GM19043 (cell line): ENCODE data around the gene TENT4A.
"Not testable (repeated sequence)": the region's sequence is repeated elsewhere in the genome, so short reads cannot be mapped to it uniquely, and the experiment has no call there.

Source experiments
- ATAC-seq: cut with Tn5 transposase; IDR thresholded peaks from one replicate; pipeline ENCODE4 v1.9.1; 2021; ENCODE audit warnings: low read depth; ENCODE audit not compliant: unreplicated experiment

Gene TENT4A

DNA sequence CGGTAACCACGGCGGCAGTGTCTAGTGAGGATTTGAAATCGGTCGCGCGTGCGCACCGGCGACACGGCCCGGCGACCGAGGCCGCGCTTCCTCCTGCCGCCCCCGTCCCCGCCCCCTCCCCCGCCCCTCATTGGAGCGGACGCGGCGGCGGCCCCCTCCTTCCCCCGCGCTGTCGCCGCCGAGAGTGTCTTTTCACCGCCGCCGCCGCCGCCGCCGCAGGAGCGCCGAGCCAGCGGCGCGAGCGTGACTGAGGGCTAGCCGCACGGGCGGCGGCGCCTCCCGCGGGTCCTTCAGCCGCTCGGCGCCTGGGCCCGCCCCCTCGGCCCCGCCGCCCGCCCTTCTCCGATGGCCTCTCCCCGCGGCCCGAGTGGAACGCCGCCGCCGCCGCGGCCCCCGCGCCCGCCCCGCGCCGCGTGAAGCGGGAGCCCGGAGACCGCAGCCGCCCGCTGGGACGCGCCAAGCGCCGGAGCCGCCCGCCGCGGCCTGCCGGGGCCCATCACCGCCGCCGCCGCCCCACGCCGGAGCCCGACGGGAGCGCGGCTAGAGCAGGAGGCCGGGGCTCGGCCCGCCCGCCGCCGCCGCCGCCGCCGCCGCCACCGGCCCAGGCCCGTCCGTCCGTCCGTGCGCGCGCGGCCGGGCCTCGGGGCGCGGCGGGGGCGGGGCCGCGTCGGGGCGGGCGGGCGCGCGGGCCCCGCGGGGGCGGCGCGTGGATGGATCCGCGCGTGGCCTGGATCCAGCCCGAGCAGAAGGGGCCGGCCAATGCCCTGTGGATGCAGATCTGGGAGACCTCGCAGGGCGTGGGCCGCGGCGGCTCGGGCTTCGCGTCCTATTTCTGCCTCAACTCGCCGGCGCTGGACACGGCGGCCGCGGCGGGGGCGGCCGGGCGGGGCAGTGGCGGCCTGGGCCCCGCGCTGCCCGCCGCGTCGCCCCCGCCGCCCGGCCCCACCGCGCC is at the start of gene TENT4A:
TSS of gene TENT4A (plus strand) at position 159 of the 952 bp plus-strand sequence. CDS start at position 711, 552 bp downstream.
- no peak for ATAC-seq

DNA sequence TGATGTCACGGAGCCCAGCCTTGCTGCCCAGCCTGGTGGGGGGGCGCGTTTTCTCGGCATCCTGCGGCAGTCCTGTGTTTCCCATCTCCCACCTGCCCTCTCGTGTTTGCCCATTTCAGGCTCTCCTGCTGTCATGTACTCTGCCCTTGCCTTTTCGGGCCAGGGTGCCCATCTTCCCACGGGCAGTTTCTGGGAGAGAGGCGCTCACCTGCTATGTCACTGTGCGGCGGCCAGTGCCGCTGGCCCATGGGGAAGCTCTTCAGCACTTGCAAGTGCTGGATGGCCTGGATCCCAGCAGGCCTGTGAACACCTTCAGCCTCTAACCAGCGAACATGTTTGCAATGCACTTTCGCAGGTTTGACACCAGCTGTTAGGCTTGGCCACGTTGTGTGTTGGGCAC is 46.5 kb upstream of the TENT4A start:
- no peak for ATAC-seq

DNA sequence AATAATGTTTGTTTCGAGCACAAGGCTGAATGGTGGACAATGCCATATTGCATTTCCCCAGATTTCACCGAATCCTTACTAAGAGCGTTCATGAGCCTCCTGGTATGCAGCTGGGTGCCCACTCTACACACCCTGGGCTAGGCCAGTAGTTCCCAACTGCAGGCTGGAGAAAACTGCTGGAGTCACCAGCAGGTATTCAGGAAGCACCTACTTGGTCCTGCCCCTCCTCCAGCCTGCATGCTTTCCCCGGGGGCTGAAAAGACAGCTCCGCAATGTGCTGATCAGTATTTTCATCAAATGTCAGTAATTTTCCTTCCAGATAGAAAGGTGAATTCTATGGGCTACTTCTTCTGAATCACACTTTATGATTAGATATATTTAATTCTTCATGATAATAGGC is 45.6 kb upstream of the TENT4A start:
- no peak for ATAC-seq

DNA sequence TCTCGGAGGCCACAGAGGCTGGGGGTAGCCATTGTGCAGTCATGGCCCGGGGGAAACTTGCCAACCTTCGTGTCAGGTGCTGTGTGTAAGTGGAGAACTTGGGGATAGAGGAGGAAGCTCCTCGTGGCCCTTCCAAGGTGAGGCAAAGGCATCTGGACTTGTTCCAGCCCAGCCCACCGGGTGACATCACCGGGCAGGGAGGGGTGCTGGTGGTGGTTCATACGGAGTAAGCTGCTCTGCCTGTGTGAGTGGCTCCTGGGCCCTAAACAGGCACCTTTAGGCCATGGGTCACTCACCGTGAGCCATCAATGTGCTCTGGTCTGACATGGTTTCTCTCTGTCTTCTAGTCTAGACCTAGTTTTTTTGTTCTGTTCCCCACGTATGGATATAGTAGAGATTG is 44.5 kb upstream of the TENT4A start:
- ATAC-seq, result not testable (repeated sequence)

DNA sequence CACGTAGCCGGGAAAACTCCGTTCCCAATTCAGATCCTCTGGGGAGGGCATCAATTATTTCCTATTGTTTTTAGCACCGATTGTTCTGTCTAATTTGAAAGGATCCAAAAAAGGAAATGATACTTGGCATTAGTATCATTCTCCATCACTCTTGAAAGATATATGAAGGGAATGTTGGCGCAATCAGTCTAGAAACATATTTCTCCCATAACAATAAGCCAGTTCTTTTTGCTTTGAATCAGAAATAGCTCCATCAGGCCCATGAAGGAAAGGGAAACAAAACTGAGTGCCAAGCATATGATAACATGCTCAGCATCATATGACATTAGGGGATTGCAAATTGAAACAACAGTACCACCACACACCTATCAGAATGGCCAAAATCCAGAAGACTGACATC is 40.2 kb upstream of the TENT4A start:
- ATAC-seq, result no peak

DNA sequence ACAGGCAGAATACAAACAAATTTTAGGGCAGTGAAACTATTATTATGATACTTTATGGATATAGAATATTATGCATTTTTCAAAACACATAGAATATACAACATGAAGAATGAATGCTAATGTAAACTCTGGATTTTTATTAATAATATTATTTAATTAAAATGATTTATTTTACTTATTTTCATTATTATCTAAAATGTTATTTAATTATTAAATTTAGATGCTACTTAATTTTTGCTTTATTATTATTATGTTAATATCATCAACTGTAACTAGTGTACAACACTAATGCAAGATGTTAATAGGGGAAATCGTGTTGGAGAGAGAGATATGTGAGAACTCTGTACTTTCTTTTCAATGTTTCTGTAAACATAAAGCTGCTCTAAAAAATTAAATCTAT is 39.3 kb upstream of the TENT4A start:
- no peak for ATAC-seq

DNA sequence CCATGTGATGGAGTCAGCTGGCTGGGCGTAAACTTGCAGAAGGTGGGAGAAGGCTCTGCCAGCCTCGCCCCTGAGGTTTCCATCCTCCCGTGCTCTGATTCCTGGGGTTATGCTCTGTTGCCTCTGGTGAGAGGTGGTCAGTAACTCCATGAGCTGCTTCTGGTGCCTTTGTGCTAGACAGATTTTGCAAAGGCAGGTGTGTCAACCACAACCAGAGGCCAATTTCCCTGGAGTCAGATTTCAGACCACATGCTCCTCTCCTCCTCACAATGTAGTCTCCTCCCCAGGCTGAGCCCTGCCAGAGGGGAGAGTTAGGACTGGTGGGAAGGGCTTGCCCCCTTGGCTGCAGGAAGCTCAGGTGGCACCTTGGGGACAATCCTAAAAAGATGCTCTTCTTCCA is 38.8 kb upstream of the TENT4A start:
- ATAC-seq, result no peak

DNA sequence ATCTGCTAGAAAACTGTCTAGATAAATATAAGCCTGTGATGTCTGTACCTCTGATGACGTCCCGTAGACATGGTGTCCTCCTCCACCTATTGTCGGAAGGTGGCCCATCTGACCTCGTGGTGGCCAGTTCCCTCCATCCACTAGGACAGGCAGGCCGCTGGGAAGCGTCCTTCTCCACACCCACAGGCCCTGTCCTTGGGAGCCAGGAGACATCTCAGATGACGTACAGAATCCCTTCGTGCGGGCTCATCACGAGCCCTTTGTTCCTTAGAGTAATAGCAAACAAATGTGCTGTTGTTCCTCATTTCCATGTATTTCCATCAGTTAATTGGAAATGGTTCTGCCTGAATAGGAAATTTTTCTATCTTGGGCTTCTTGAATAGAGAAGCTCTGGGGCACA is 38.3 kb upstream of the TENT4A start:
- ATAC-seq, result no peak

DNA sequence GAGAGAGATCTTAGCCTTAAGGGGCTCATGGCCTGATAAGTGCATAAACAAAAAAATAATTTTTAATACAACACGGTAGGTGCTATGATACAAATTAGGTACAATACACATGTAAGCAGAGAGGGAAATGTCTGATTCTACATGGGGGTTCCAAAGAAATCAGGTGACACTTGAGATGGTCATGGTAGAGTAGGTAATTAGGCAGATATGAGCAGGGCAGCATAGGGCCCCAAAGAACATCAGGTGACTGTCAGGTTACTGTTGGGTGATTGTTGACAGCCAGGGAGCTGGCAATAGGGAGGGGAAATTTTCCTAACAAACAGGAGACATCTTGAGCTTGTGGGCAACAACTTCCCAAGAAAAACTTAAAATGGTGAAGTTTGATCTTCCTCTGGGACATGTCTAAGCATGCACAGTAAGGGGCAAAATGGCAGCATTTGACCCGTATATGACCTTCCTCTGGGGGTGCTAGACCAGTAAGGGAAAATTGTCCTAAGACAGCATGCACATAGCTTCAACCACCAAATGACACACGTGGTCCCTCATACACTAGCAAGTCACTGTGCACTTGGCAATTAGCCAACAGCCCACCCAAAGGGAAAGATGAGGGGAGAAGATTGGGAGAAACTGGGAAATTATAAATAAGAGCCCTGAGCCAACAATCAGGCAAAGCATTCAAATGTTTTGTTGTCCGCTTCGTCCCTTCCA is 37.3 kb upstream of the TENT4A start:
- ATAC-seq, result no peak

DNA sequence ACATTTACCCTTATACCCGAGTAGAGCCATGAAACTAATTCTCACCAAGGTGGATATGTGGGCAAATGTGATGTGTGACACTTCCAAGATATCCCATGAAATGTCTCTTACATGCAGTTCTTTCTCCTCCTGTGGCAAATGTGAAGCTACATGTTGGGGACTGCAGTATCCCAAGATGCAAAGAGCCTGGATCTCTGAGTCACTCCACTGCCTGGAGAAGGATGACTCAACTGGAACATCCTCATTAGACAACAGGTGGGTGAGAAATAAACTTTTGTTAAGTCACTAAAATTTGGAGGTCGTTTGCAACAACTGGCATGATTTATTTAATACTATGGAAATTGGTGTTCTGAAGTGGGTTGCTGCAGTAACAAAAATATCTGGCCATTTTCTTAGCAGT is 36.5 kb upstream of the TENT4A start:
- no peak for ATAC-seq

DNA sequence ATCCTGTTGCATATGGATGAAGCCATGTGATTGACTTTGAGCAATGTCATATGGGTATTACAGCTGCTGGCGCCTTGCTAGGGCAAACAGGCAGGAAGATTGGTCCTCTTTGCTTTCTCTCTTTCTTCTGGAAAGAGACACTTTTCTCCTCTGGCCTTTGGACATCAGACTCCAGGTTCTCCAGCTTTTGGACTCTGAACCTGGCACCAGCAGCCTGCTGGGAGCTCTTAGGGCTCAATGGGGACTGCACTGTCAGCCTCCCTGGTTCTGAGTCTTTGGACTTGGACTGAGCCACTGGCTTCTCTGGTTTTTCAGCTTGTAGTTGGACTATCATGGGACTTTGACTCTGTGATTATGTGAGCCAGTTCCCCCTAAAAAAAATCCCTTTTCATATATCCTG is 34.8 kb upstream of the TENT4A start:
- no peak for ATAC-seq

DNA sequence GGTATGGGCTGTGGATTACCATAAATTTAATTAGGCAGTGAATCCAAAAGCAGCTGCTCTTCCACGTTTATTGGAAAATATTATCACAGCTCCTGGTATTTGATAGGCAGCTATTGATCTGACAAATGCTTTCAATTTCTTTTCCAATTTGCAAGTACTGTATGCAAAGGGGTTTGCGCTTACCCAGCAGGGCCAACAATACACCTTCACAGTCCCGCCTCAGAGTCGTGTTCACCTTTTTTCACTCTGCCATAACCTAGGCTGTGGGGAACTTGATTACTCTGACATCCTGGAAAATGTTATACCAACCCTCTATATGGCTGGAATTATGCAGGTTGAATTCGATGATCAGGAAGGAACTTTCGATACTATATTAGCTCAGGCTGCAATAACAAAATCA is 32.3 kb upstream of the TENT4A start:
- ATAC-seq, result no peak

DNA sequence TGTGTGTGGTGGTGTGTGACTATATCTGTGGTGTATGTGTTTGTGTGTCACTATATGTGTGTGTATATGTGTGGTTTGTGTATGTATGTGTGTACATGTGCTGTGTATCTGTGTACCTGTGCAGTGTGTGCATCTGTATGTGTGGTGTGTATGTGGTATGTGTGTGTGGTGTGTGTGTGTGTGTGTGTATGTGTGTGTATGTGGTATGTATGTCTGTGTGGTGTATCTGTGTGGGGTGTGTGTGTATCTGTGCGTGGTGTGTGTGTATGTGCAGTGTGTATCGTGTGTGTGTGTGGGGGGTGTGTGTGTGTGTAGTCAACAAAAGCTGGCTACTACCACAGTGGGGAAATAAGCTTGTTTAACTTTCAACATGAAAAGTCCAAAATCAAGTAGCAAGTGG is 31.6 kb upstream of the TENT4A start:
- no peak for ATAC-seq

DNA sequence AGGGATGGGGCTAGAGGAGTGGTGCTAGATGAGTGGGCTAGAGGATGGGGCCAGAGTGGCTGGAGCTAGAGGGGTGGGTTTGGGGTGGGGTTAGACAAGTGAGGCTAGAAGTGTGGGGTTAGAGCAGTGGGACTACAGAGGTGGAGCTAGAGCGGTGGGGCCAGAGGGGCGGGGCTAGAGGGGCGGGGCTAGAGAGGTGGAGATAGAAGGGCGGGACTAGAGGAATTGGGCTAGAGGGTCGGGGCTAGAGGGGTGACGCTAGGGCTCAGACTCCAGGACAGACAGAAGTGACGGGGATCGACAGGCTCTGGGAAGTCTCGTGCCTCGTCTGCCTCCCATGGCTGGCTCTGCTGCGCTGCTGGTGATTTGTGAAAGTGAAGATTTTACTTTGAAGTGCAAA is 31.0 kb upstream of the TENT4A start:
- ATAC-seq, result no peak

DNA sequence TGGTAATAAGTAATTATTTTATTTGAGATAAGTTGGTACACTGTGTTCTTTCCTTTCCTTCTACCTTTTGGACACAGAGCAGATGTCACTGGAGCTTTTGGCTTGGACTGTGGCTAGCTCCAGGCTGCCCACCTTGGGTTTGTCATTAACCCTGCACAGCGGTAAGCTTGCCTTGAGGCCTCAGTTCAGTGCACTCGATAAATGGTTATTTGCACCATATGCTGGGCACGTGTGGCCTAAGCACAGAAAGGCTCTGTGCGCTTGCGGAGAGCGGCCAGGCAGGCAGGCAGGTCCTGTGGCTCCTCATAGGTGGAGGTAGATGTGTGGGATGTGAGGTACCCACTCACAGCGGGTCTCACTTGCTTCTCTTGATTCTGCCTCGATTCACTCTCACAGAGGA is 30.0 kb upstream of the TENT4A start:
- ATAC-seq, result no peak

DNA sequence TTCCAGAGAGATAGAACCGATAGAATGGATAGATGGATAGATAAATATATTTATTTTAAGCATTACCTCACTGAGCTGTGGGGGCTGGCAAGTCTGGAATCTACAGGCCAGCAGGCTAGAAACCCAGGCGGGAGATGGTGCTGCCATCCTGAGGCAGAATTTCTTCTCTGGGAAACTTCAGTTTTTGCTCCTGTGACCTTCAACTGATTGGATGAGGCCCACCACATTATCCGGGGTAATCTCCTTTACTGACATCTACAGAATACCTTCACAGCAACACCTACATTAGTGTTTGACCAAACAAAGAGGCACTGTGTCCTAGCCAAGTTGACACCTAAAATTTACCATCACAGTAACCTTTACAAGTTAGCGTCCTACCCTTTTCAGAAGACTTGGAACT is 29.2 kb upstream of the TENT4A start:
- ATAC-seq, result no peak

DNA sequence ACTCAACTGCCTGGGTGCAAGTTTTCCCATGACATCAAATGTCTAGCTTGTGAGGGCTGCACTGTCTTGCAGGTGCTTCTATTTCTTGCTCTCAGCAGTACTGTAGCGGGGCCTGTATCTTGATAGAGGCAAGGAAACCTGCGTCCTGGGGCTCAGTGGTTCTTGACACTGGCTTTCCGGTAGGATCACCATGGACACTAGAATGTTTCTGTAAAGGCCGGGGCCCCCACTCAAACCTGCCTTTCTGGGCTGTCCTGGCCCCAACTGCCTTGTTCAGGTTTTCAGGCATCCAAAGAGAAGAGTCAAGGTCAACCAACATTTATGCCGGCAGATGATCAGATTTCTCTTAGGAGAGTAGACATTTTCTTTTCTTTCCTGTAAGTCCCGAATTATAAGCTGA is 26.7 kb upstream of the TENT4A start:
- ATAC-seq, result no peak

DNA sequence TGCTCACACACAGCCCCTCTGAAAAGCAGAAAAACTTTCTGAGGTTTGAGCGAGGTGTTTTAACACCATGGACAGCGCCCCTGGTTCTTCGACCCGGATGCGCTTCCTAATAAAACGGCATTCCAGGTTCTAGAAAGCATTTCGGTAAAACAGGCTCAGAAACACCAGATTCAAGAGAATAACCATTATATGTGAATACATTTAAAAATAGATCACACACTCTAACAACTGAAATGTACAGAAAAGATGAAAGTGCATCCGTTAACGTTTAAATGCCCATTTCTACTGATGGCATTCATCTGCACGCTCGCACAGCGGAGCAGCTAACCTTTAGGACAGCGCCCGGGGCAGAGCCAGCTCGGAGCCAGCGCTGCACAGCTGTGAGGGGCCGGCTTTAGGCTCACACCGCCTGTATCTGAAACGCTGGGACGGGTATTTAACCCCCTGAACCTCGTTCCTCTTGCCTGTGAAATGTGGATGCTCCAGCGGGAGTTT is 26.3 kb upstream of the TENT4A start:
- ATAC-seq, result no peak

DNA sequence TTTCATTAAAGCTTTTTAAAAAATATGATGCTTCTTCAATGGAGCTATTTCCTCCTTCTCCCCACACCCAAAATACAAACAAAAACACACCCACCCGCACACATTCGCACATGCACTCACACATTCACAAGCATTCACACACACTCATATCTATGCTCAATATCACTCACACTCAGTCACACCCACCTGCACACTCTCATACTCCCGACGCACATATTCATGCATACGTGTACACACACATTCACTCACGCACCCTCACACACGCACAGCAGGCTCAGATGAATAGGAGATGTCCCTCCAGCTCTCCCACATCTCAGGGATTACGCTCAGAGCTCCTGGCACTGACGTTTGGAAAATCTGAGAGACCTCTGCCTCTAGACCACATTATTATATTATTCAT is 25.7 kb upstream of the TENT4A start:
- ATAC-seq, result no peak

DNA sequence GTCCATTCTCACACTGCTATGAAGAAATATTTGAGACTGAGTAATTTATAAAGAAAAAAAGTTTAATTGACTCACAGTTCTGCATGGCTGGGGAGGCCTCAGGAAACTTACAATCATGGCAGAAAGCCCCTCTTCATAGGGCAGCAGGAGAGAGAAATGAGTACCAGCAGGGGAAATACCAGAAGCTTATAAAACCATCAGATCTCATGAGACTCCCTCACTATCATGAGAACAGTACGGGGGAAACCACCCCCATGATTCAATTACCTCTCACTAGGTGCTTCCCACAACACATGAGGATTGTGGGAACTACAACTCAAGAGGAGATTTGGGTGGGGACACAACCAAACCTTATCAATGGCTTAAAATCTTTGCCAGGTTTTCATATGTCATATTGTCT is 20.3 kb upstream of the TENT4A start:
- no peak for ATAC-seq

DNA sequence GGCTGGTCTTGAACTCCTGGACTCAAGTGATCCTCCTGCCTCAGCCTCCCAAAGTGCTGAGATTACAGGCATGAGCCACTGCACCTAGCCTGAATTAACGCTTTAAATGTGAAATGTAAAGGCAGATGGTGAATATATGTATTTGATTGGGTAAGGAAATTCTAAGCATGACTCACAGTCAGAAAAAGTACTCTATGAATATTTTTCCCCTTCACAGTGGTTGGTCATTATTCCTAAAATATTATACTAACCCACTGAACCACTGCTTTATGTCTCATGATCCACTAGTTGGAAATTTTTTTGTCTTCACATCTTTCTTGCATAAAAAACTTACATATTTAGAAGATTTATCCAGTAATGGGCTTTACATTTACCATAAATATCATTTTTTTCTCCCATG is 14.5 kb upstream of the TENT4A start:
- no peak for ATAC-seq

DNA sequence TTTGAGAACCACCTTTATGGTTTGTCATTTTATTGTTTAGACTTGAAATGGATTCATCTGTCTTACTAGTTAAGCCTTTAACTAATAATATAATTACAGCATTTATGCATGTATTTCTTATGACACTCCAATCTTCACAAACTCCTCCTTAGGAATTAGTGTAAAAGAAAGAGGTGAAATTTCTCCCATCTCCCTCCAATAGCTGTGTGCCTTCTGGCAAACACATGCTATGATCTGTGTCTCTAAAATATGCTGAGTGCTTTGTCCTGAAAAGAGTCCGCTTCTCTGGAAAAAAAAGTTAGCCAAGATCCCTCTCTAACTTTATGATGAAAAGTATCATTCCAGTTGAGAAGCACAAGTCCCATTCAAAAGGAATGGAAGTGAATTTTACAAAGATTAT is 13.9 kb upstream of the TENT4A start:
- no peak for ATAC-seq
